HEK293 (cell line): ENCODE data around the gene DOP1A.

Experiments used
- GLI4 ChIP-seq: fragments of 450-650 bp; formaldehyde crosslinking; IDR thresholded peaks from 2 replicates; pipeline ENCODE4 v1.5.1; 2016; ENCODE audit warnings: missing biosample characterization, missing genetic modification characterization
- KLF16 ChIP-seq: fragments of 450-650 bp; formaldehyde crosslinking; IDR thresholded peaks from 2 replicates; pipeline ENCODE4 v1.5.1; 2017; ENCODE audit warnings: missing biosample characterization, missing genetic modification characterization
- PRDM2 ChIP-seq: fragments of 450-650 bp; formaldehyde crosslinking; IDR thresholded peaks from 2 replicates; pipeline ENCODE4 v1.5.1; 2016; ENCODE audit warnings: missing biosample characterization, missing genetic modification characterization, borderline replicate concordance
- SP2 ChIP-seq: fragments of 450-650 bp; formaldehyde crosslinking; IDR thresholded peaks from 2 replicates; pipeline ENCODE4 v1.5.1; 2016; ENCODE audit warnings: missing biosample characterization, missing genetic modification characterization
- ZBTB48 ChIP-seq: fragments of 450-650 bp; formaldehyde crosslinking; IDR thresholded peaks from 2 replicates; pipeline ENCODE4 v1.5.1; 2016; ENCODE audit warnings: missing biosample characterization, missing genetic modification characterization
- ZFP37 ChIP-seq: fragments of 450-650 bp; formaldehyde crosslinking; IDR thresholded peaks from 2 replicates; pipeline ENCODE4 v1.5.1; 2016; ENCODE audit warnings: missing biosample characterization, missing genetic modification characterization
- ZNF121 ChIP-seq: fragments of 450-650 bp; formaldehyde crosslinking; IDR thresholded peaks from 2 replicates; pipeline ENCODE4 v1.5.1; 2016; ENCODE audit warnings: missing biosample characterization, missing genetic modification characterization
- ZNF132 ChIP-seq: fragments of 450-650 bp; formaldehyde crosslinking; IDR thresholded peaks from 2 replicates; pipeline ENCODE4 v1.5.1; 2017; ENCODE audit warnings: missing biosample characterization, missing genetic modification characterization, borderline replicate concordance
- ZNF175 ChIP-seq: fragments of 450-650 bp; formaldehyde crosslinking; IDR thresholded peaks from 2 replicates; pipeline ENCODE4 v1.5.1; 2016; ENCODE audit warnings: missing biosample characterization, missing genetic modification characterization
- ZNF239 ChIP-seq: fragments of 450-650 bp; formaldehyde crosslinking; IDR thresholded peaks from 2 replicates; pipeline ENCODE4 v1.5.1; 2016; ENCODE audit warnings: missing biosample characterization, missing genetic modification characterization
- ZNF354C ChIP-seq: fragments of 450-650 bp; formaldehyde crosslinking; IDR thresholded peaks from 2 replicates; pipeline ENCODE4 v1.5.1; 2016; ENCODE audit warnings: missing biosample characterization, missing genetic modification characterization, low read depth, borderline replicate concordance
- ZNF549 ChIP-seq: fragments of 450-650 bp; IDR thresholded peaks from 2 replicates; pipeline ENCODE4 v1.5.1; 2018; ENCODE audit warnings: missing biosample characterization, missing genetic modification characterization, mild to moderate bottlenecking, inconsistent platforms, moderate library complexity
- ZNF621 ChIP-seq: fragments of 450-650 bp; formaldehyde crosslinking; IDR thresholded peaks from 2 replicates; pipeline ENCODE4 v1.5.1; 2017; ENCODE audit warnings: missing biosample characterization, missing genetic modification characterization
- ZNF626 ChIP-seq: fragments of 450-650 bp; sonication (Bioruptor Pico); formaldehyde crosslinking; IDR thresholded peaks from 2 replicates; pipeline ENCODE4 v1.5.1; 2018; ENCODE audit warnings: missing biosample characterization, missing genetic modification characterization, inconsistent platforms
- ZNF645 ChIP-seq: fragments of 450-650 bp; formaldehyde crosslinking; IDR thresholded peaks from 2 replicates; pipeline ENCODE4; 2016; ENCODE audit warnings: missing biosample characterization, missing genetic modification characterization
- ZNF768 ChIP-seq: fragments of 450-650 bp; formaldehyde crosslinking; IDR thresholded peaks from 2 replicates; pipeline ENCODE4 v1.5.1; 2018; ENCODE audit warnings: missing biosample characterization, mild to moderate bottlenecking, missing genetic modification characterization
- TF ChIP-seq, protein P1 (sequence below): fragments of 450-650 bp; formaldehyde crosslinking; IDR thresholded peaks from 2 replicates; pipeline ENCODE4 v1.5.1; 2017; ENCODE audit warnings: missing biosample characterization, missing genetic modification characterization
- TF ChIP-seq, protein P2 (sequence below): fragments of 450-650 bp; formaldehyde crosslinking; IDR thresholded peaks from 2 replicates; pipeline ENCODE4 v1.5.1; 2016; ENCODE audit warnings: missing biosample characterization, missing genetic modification characterization
- TF ChIP-seq, protein P3 (sequence below): fragments of 450-650 bp; formaldehyde crosslinking; IDR thresholded peaks from 2 replicates; pipeline ENCODE4 v1.5.1; 2016; ENCODE audit warnings: missing biosample characterization, missing genetic modification characterization
- TF ChIP-seq, protein P4 (sequence below): fragments of 450-650 bp; formaldehyde crosslinking; IDR thresholded peaks from 2 replicates; pipeline ENCODE4 v1.5.1; 2016; ENCODE audit warnings: missing biosample characterization, missing genetic modification characterization

Gene DOP1A

GRCh38 chr6:83067448-83068439, at the start of gene DOP1A (continued):
- no peak for TF ChIP-seq PRDM2 (tag by site-specific recombination)
- TF ChIP-seq ZFP37 (tag by site-specific recombination): peak; percentile 92
- TF ChIP-seq ZNF549 (tag by site-specific recombination): 0 out of 2 replicates have a peak, but pooled peaks have one; percentile 20
- no peak for TF ChIP-seq ZBTB48
- TF ChIP-seq, protein P1, sequence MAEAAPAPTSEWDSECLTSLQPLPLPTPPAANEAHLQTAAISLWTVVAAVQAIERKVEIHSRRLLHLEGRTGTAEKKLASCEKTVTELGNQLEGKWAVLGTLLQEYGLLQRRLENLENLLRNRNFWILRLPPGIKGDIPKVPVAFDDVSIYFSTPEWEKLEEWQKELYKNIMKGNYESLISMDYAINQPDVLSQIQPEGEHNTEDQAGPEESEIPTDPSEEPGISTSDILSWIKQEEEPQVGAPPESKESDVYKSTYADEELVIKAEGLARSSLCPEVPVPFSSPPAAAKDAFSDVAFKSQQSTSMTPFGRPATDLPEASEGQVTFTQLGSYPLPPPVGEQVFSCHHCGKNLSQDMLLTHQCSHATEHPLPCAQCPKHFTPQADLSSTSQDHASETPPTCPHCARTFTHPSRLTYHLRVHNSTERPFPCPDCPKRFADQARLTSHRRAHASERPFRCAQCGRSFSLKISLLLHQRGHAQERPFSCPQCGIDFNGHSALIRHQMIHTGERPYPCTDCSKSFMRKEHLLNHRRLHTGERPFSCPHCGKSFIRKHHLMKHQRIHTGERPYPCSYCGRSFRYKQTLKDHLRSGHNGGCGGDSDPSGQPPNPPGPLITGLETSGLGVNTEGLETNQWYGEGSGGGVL (tag by site-specific recombination): peak; percentile 21; the same call in 1 of the 2 replicates
- TF ChIP-seq, protein P2, sequence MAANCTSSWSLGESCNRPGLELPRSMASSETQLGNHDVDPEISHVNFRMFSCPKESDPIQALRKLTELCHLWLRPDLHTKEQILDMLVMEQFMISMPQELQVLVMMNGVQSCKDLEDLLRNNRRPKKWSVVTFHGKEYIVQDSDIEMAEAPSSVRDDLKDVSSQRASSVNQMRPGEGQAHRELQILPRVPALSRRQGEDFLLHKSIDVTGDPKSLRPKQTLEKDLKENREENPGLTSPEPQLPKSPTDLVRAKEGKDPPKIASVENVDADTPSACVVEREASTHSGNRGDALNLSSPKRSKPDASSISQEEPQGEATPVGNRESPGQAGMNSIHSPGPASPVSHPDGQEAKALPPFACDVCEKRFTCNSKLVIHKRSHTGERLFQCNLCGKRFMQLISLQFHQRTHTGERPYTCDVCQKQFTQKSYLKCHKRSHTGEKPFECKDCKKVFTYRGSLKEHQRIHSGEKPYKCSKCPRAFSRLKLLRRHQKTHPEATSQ (tag by site-specific recombination): peak; percentile 73; the same call in 1 of the 2 replicates
- no peak for TF ChIP-seq ZNF132 (tag by site-specific recombination)
- no peak for TF ChIP-seq GLI4 (tag by site-specific recombination)
- peak; percentile 69 for TF ChIP-seq SP2
- peak; percentile 94 for TF ChIP-seq KLF16 (tag by site-specific recombination)
- TF ChIP-seq ZNF626 (tag by site-specific recombination): no peak
- TF ChIP-seq ZNF645 (tag by site-specific recombination): no peak
- TF ChIP-seq ZNF175 (tag by site-specific recombination): no peak
- TF ChIP-seq ZNF621 (tag by site-specific recombination): no peak
- TF ChIP-seq ZNF121 (tag by site-specific recombination): peak; percentile 65; the same call in 1 of the 2 replicates
- no peak for TF ChIP-seq ZNF354C (tag by site-specific recombination)
- TF ChIP-seq ZNF768: no peak; the same call in 1 of the 2 replicates
- TF ChIP-seq, protein P3, sequence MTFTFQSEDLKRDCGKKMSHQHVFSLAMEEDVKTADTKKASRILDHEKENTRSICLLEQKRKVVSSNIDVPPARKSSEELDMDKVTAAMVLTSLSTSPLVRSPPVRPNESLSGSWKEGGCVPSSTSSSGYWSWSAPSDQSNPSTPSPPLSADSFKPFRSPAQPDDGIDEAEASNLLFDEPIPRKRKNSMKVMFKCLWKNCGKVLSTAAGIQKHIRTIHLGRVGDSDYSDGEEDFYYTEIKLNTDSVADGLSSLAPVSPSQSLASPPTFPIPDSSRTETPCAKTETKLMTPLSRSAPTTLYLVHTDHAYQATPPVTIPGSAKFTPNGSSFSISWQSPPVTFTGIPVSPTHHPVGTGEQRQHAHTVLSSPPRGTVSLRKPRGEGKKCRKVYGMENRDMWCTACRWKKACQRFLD (tag by site-specific recombination): no peak
- TF ChIP-seq ZNF239 (tag by site-specific recombination): no peak
- TF ChIP-seq, protein P4, sequence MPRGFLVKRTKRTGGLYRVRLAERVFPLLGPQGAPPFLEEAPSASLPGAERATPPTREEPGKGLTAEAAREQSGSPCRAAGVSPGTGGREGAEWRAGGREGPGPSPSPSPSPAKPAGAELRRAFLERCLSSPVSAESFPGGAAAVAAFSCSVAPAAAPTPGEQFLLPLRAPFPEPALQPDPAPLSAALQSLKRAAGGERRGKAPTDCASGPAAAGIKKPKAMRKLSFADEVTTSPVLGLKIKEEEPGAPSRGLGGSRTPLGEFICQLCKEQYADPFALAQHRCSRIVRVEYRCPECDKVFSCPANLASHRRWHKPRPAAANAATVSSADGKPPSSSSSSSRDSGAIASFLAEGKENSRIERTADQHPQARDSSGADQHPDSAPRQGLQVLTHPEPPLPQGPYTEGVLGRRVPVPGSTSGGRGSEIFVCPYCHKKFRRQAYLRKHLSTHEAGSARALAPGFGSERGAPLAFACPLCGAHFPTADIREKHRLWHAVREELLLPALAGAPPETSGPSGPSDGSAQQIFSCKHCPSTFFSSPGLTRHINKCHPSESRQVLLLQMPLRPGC (tag by site-specific recombination): no peak
